Calu3 (cell line): Measurements from ENCODE around the gene NINL. TPM values are rescaled to one million over a fixed set of nuclear protein-coding genes. Genes with fewer than 3 reads are reported as not detected.

ENCODE experiments used
- BruUV-seq: library from RNA; stranded (reverse); fragments of 400-500 nt; replicated peaks from 2 replicates; lab custom pipeline; 2021; lab: Mats Ljungman, UMichigan
- CTCF ChIA-PET: fragments of 300-600 bp; sonication (Branson Sonifier 250); formaldehyde crosslinking; loops from one replicate; lab custom pipeline; 2022; ENCODE audit warnings: antibody characterized with exemption; lab: Charles Lee
- DNase-seq: peaks from one replicate; pipeline ENCODE4 v3.0.0; 2022
- H3K27ac Mint-ChIP-seq: one replicate; pipeline ENCODE4 v1.8.0; 2022; ENCODE audit warnings: mixed read lengths; ENCODE audit not compliant: unreplicated experiment
- H3K27me3 Mint-ChIP-seq: one replicate; pipeline ENCODE4 v1.8.0; 2022; ENCODE audit warnings: mixed read lengths; ENCODE audit not compliant: unreplicated experiment
- H3K36me3 Mint-ChIP-seq: one replicate; pipeline ENCODE4 v1.8.0; 2022; ENCODE audit warnings: mild to moderate bottlenecking, moderate library complexity, mixed read lengths; ENCODE audit not compliant: insufficient read depth, unreplicated experiment
- H3K4me1 Mint-ChIP-seq: one replicate; pipeline ENCODE4 v1.8.0; 2022; ENCODE audit warnings: mild to moderate bottlenecking, low read depth, mixed read lengths; ENCODE audit not compliant: unreplicated experiment
- H3K4me3 Mint-ChIP-seq: one replicate; pipeline ENCODE4 v1.8.0; 2022; ENCODE audit warnings: mild to moderate bottlenecking, low read depth, moderate library complexity, mixed read lengths; ENCODE audit not compliant: unreplicated experiment
- H3K9me3 Mint-ChIP-seq: one replicate; pipeline ENCODE4 v1.8.0; 2022; ENCODE audit warnings: low read depth, mixed read lengths; ENCODE audit not compliant: unreplicated experiment
- intact Hi-C: fragments of 100-400 bp; cut with micrococcal nuclease; formaldehyde crosslinking; loops from one replicate; pipeline ENCODE4 v1.10.0; 2022; ENCODE audit not compliant: unreplicated experiment
- total RNA-seq: library from RNA; stranded (reverse); gene quantifications from 2 replicates; pipeline ENCODE4 v1.2.3, GENCODE V29; 2022
- TF ChIP-seq, protein P1 (sequence below): fragments of 200-600 bp; IDR thresholded peaks from one replicate; pipeline ENCODE4 v1.8.0; 2022; ENCODE audit warnings: antibody characterized with exemption; ENCODE audit not compliant: unreplicated experiment

The NINL gene
- total RNA-seq, 1 experiment from 2014 or later = 9.1 TPM

DNA sequence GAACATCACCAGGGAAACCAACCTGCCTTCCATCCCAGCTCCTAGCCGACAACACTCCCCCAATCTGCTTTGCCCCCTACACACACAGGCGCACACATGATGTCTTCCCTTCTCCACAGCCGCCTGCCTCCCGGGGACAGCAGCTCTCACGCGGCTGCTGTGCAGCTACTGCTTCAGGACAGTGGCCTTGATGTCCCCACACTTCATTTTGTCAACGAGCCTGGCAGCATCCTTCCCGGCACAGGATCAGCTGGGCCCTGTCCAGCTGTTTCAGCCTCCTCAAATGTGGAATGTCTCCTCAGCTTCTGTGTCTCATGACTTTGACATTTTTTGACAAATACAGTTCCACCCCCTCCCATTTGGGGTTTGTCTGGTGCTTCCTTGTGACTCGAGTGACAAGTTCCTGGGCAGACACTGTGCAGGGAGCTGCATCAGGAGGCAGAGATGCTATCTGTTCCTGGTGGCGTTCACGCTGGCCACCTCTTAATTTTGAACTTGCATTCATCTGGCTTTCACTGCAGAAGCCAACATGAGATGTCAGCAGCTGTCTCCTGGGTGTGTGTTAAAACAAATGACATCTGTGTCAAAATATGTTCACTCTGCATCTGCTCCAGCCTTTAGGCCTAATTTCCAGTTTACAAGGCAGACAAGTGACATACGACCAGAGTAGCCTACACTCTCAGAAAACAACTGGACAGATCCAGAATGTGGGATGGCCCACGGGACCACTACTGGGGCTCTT, 120.7 kb downstream of the NINL start:
- no peaks in the 10 kb centered on the region for H3K27me3 Mint-ChIP-seq
- H3K27ac Mint-ChIP-seq = no peak overlapping the region
- no peaks in the 10 kb centered on the region for H3K4me1 Mint-ChIP-seq
- no peaks in the 10 kb centered on the region for H3K36me3 Mint-ChIP-seq
- TF ChIP-seq, protein P1, sequence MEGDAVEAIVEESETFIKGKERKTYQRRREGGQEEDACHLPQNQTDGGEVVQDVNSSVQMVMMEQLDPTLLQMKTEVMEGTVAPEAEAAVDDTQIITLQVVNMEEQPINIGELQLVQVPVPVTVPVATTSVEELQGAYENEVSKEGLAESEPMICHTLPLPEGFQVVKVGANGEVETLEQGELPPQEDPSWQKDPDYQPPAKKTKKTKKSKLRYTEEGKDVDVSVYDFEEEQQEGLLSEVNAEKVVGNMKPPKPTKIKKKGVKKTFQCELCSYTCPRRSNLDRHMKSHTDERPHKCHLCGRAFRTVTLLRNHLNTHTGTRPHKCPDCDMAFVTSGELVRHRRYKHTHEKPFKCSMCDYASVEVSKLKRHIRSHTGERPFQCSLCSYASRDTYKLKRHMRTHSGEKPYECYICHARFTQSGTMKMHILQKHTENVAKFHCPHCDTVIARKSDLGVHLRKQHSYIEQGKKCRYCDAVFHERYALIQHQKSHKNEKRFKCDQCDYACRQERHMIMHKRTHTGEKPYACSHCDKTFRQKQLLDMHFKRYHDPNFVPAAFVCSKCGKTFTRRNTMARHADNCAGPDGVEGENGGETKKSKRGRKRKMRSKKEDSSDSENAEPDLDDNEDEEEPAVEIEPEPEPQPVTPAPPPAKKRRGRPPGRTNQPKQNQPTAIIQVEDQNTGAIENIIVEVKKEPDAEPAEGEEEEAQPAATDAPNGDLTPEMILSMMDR = no peak
- no peak overlapping the region for H3K4me3 Mint-ChIP-seq
- no TSS peak for BruUV-seq
- no peak for DNase-seq
- CTCF ChIA-PET = no interaction called here
- H3K9me3 Mint-ChIP-seq = no peaks in the 10 kb centered on the region
- intact Hi-C loops = no loop called here

GRCh38 chr20:25461786-25462545, 123.4 kb downstream of the NINL start:
- CTCF ChIA-PET = no interaction called here
- intact Hi-C loops = no loop called here
- H3K27ac Mint-ChIP-seq = no peak overlapping the region
- DNase-seq = no peak
- TF ChIP-seq, protein P1 = no peak
- BruUV-seq = no TSS peak
- H3K4me1 Mint-ChIP-seq = no peaks in the 10 kb centered on the region
- H3K27me3 Mint-ChIP-seq = no peaks in the 10 kb centered on the region
- H3K36me3 Mint-ChIP-seq = no peaks in the 10 kb centered on the region
- H3K9me3 Mint-ChIP-seq = no peaks in the 10 kb centered on the region
- no peak overlapping the region for H3K4me3 Mint-ChIP-seq

DNA sequence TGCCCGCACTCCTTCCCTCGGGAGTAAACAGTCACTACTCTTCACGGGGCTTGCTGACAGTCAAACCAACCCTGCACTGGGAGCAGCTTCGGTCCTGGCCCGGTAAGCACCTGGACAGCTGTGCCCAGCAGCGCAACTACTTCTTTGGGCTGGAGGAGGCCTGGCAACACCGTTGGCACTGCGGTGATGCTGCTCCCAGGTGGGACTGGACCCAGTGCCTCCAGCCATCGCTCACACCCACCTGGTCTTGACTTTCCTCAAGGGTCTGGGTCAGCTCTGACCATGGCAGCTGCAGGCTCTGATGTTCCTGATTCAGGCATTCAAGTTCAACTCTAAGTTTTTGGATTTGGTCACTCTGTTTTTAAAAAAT, 124.1 kb downstream of the NINL start:
- H3K4me3 Mint-ChIP-seq = no peak overlapping the region
- no peaks in the 10 kb centered on the region for H3K27me3 Mint-ChIP-seq
- H3K36me3 Mint-ChIP-seq = no peaks in the 10 kb centered on the region
- intact Hi-C loops = no loop called here
- no peak for DNase-seq
- TF ChIP-seq, protein P1 = no peak
- no TSS peak for BruUV-seq
- CTCF ChIA-PET = no interaction called here
- H3K27ac Mint-ChIP-seq = no peak overlapping the region
- no peaks in the 10 kb centered on the region for H3K9me3 Mint-ChIP-seq
- H3K4me1 Mint-ChIP-seq = no peaks in the 10 kb centered on the region

DNA sequence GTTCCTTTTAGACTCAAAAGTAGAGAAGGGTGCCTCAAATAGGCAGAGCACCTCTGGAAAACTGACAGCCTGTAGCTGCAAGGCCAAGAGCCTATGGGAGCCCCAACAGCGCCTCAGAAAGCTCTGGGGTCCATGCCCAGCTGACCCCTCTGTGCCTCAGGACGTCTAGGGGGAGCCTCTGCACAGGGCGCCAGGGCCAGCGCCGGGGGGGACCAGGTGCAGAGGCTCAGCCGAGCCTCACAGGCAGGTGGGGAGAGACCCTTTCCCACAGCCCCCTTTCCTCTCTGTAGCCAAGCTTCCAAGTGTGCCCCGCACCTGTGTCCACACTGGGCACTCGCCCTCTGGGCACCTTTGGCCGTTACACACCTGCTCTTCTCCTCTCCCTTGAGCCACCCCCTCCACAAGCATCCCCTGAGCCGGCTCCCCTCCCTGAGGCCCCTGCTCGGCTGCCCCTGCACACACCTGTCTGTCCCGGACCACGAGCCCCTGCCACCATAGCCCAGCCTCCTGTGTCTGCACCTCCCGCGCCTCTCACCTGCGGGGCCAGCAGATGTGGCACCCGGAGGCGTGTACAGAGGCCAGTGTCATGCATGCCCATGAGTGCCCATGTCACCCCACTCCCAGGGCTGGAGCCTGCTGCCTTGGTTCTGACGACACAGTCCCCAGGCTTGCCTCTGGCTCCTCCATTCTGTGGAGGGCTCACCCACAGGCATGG, 124.6 kb downstream of the NINL start:
- H3K36me3 Mint-ChIP-seq = no peaks in the 10 kb centered on the region
- no peak overlapping the region for H3K27ac Mint-ChIP-seq
- TF ChIP-seq, protein P1 = no peak
- DNase-seq = no peak
- CTCF ChIA-PET = no interaction called here
- intact Hi-C loops = no loop called here
- no TSS peak for BruUV-seq
- no peak overlapping the region for H3K4me3 Mint-ChIP-seq
- H3K27me3 Mint-ChIP-seq = no peaks in the 10 kb centered on the region
- no peaks in the 10 kb centered on the region for H3K4me1 Mint-ChIP-seq
- H3K9me3 Mint-ChIP-seq = no peaks in the 10 kb centered on the region
